GM12891 (cell line): ENCODE measurements around the gene AFDN.

Experiments used
- PAX5 ChIP-seq: IDR thresholded peaks from 2 replicates; pipeline ENCODE4 v1.6.1; 2011; ENCODE audit warnings: low read length, moderate library complexity, mild to moderate bottlenecking; ENCODE audit not compliant: insufficient read depth, severe bottlenecking
- POLR2A ChIP-seq: IDR thresholded peaks from 2 replicates; pipeline ENCODE4 v1.6.1; 2011; ENCODE audit warnings: low read depth, low read length, control low read depth
- POLR2AphosphoS5 ChIP-seq: IDR thresholded peaks from 2 replicates; pipeline ENCODE4 v1.6.1; 2011; ENCODE audit warnings: low read depth, low read length, control low read depth

GRCh38 chr6:167896648-167897047 lies 69.9 kb downstream of the AFDN start:
- no peak for TF ChIP-seq POLR2A
- TF ChIP-seq PAX5: no peak
- TF ChIP-seq POLR2AphosphoS5: no peak
